GM12873 (cell line): ENCODE results near the gene CARD11.

Source experiments
- TF ChIP-seq, protein P1 (sequence below): IDR thresholded peaks from 2 replicates; pipeline ENCODE4 v1.5.1; 2012; ENCODE audit warnings: low read depth, mild to moderate bottlenecking, moderate library complexity, low read length, control low read depth; ENCODE audit not compliant: insufficient read depth; ENCODE audit errors: missing control alignments

CARD11 gene

DNA sequence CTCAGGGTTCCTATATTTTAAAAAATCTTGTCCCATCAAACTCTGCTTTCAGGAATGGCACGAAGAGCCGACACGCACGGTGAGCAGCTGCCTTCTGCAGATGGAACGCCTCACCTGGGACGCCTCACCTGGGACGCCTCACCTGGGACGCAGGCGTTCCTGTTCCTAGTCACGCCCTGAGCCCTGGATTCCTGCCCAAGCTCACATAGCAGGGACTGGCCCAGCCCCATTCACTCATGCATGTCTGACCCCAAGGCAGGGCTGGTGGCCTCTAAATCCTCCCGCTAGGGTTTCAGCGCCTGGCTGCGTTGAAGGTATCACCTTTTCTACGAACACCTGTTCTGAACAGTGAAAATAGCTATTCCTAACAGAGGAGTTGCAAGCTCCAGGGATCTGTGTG lies 49.8 kb downstream of the CARD11 start:
- TF ChIP-seq, protein P1, sequence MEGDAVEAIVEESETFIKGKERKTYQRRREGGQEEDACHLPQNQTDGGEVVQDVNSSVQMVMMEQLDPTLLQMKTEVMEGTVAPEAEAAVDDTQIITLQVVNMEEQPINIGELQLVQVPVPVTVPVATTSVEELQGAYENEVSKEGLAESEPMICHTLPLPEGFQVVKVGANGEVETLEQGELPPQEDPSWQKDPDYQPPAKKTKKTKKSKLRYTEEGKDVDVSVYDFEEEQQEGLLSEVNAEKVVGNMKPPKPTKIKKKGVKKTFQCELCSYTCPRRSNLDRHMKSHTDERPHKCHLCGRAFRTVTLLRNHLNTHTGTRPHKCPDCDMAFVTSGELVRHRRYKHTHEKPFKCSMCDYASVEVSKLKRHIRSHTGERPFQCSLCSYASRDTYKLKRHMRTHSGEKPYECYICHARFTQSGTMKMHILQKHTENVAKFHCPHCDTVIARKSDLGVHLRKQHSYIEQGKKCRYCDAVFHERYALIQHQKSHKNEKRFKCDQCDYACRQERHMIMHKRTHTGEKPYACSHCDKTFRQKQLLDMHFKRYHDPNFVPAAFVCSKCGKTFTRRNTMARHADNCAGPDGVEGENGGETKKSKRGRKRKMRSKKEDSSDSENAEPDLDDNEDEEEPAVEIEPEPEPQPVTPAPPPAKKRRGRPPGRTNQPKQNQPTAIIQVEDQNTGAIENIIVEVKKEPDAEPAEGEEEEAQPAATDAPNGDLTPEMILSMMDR: no peak

DNA sequence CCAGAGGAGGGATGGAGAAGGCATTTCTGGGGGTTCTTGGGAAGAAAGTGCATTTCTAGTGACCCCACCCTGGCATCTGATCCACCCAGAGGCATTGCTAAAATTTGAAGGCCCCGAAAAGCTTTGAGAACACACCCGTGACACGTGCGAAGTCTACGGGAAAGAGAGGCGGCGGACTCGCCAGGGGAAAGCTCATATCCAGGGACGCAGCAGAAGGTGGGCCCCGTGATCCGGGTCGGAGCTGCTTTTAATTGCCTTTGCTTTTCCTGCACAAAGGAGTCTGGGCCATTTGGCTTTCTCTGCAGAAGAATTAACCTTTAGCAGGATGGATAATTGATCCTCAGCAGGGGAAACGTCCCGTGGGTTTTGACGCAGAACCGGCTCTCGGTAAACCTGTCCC lies 50.3 kb downstream of the CARD11 start:
- TF ChIP-seq, protein P1: no peak

DNA sequence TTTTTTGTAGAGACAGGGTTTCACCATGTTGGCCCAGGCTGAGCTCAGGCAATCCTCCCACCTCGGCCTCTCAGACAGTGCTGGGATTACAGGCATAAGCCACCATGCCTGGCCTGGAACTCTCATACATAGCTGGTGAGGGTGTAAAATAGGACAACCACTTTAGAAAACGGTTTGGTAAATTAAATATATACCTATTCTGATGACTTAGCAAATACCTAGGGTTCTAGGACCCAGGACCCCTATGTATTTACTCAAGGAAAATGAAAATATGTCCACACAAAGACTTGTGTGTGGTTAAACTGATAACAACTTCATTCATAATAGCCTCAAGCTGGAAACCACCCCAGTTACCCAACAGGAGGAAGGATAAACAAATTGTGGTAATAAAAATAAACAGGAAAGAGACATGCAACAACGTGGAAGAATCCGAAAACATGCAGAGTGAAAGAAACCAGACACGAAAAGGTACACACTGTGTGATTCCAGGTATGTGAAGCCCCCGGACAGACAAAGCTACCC lies 52.7 kb downstream of the CARD11 start:
- TF ChIP-seq, protein P1: no peak

DNA sequence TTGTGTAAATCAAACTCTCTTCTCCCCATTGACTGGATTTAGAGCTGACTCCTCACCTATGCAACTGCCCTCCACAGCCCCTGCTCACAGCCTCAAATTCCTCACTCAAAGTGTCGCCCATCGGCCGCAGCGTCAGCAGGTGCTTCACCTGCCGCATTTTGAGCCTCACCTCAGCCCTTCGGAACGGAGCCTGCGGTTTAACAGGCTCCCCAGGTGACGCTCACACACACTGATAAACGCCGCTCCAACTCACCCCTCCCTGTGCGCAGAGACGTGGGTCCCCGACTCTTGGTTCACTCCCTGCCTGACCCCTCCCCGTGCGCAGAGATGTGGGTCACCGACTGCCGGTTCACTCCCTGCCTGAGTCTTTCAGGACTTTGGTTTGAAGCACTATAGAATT lies 57.1 kb downstream of the CARD11 start:
- TF ChIP-seq, protein P1: no peak

DNA sequence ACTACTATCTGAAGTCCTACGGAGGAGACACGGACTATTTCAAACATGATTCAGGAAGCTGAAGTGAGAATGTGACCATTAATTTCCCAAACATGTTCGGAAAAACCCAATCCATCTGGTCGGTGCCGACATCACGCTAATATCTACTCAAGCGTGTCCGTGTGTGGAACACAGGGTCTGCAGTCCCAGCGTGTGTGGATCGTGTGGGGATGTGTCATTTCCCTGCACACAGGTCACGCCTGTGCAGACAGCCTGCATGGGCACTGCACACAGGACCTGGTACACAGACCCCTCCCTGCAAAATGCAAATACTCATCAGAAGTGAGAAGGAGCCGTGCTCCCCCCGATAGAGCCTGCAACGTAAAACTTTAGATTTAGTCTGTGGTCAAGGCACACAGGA lies 57.8 kb downstream of the CARD11 start:
- TF ChIP-seq, protein P1: no peak

DNA sequence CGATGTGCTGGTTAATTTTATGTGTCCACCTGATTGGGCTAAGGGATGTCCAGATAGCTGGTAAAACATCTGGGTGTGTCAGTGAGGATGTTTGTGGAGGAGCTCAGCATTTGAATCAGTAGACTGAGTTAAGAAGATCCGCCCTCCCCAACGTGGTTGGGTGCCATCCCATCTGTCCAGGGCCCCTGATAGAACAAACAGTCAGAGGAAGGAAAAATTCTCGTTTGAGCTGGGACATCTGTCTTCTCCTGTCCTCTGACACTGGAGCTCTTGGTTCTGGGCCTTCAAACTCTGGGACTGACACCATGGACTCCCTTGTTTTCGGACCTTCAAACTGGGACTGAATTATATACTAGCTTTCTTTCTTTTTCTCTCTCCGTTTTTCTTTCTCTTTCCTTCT lies 59.6 kb downstream of the CARD11 start:
- TF ChIP-seq, protein P1: no peak

DNA sequence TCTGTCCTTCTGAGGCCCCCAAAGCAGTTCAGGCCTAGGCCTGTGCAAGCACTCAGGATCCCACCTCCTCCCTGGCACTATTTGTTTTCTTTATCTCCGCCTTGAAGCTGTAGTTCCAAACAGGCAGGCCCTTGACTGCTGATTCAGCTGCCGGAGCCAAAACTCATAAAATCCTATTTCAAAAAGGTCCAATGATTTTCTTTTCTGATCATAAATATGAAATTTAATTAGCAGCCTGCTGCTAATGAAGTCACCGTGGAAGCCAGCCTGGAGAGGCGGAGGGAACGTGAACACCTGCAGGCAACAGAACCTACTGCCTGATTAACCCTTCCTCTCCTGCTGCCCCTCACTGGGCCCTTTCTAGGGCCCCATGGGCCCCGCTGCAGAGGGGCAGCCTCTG lies 60.1 kb downstream of the CARD11 start:
- TF ChIP-seq, protein P1: no peak
